HG03520 (cell line): ENCODE data around the gene DOCK1.

Experiments used
- ATAC-seq: cut with Tn5 transposase; IDR thresholded peaks from one replicate; pipeline ENCODE4 v1.9.1; 2021; ENCODE audit warnings: mild to moderate bottlenecking, moderate library complexity; ENCODE audit not compliant: unreplicated experiment

DOCK1 gene

DNA sequence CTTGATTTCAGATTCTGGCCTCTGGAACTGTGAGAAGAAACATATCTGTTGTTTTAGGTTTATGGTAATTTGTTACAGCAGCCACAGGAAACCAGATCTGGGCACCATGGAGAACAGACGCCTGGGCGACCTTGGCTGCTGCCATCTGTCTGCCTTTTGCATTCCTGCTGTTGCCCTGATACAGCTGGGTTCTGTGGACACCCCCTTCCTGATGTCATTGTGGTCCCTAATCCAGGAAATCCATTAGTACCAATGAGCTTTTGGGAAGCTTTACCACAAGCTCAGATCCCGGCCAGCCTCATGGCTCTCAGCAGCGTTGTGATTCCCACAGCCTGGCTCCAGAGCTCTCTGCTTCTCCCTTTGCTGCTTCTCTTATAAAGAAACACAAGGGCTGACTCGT is 469.7 kb downstream of the DOCK1 start:
- no peak for ATAC-seq

DNA sequence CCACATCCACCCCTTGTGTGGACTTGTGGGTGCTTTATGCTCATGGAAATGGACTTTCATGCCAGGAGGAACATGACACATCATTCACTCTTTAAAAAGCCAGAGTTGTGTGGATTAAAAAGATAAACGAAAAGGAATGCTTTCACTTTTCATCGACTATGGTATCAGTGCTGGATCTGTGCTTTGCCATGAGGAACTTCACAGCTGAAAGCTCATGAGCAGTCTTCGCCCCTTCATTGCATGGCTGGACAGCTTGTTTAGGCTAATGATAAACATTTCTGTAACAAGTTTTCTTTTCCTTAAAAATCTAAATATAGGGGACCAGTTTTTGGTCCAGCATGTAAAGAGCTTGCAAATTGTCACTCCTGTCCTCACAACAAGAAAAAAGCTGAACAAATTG is 470.2 kb downstream of the DOCK1 start:
- ATAC-seq, result no peak

DNA sequence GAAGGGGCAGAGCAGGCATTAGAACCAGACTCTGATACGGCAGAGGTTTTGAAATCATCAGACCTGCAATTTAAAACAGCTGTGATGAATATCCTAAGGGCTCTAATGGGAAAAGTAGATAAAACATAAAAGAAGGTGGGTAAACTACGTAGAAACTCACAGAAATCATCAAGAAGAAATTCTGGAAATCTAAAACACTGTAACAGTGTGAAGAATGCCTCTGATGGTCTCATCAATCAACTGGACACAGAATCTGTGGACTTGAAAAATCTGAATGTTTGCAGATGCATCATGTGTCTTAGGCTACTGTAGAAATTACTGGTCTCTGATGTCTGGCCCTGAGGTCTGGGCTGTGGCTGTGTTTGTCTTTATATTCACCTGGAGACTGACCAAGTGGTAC is 470.8 kb downstream of the DOCK1 start:
- no peak for ATAC-seq

DNA sequence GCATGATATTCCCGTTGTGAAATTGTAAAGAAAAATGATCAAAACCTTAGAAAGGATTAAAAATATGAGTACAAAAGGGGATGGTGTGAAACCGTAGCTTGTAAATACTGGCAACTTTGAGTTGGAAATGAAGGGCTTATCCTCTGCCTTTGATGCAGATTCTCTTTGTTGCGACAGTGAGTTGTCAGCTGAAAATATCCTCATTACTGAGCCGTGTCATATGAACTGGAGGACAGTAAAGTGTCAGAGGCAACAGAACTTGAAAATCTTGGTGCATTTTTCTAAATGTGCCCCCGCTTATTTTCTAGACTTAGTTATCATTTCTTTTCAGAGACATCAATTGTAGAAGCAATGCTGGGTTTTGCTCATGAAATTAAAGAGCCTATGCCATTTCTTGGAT is 473.4 kb downstream of the DOCK1 start:
- ATAC-seq, result no peak

DNA sequence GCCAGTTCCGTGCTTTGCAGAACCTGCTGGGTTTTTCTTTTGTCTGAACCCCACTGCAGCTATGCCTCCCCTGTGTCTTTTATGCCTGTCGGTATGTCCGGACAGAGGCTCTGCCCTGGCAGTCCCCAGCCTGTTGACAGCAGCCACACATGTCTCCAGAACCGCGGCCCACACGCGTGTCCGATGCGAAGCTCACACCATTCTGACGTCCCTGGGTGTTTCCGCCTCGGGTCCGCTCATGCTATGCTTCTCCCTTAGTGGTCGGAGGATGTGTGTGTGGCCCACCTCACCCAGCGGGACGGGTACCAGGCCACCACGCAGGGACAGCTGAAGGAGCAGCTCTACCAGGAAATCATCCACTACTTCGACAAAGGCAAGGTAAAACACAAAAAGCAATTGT is 479.3 kb downstream of the DOCK1 start:
- ATAC-seq, result no peak

DNA sequence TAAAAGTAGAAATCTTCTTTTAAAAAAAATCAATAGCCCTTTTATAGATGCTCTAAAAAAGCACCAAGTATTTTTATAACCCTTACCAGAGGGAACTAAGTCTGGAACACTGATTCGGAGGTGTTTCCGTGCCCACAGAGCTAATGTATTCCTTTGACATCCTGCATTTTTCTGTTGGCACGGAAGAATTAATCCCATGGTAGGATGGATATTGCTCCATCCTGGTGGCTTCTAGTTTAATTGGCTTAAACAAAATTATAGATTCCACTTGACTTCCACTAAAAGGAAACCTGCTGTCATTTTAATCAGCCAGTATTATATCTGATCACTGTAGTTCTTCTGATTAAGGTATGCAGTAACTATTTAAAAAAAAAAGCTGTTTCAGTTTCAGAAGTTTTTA is 479.8 kb downstream of the DOCK1 start:
- no peak for ATAC-seq

DNA sequence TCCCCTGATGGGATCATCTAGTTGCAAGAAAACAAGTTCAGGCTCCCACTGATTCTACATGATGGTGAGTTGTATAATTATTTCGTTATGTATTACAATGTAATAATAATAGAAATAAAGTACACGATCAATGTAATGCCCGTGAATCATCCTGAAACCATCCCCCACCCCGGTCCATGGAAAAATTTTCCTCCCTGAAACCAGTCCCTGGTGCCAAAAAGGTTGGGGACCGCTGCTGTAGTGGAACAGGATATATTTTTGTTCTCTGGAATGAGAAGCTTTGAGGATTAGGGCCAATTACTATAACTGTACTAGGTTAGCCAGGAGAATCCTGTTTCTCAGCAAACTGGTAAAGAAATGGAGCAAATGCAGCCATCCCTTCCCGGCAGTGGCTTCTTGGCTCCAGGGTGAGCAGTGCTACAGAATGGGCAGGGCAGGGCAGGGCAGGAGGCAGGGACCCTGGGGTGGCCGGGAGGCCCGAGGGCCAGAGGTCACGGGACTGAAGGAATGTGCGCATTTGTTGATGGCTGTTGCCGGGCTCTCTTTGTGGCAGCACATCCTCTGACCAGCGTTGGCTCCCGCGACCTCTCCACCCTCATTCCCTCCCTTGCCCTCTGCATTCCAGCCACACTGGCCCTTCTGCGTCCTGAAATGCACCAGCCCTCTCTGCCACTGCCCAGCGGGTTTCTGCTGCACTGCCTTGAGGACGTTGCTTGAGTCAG is 481.5 kb downstream of the DOCK1 start:
- no peak for ATAC-seq

DNA sequence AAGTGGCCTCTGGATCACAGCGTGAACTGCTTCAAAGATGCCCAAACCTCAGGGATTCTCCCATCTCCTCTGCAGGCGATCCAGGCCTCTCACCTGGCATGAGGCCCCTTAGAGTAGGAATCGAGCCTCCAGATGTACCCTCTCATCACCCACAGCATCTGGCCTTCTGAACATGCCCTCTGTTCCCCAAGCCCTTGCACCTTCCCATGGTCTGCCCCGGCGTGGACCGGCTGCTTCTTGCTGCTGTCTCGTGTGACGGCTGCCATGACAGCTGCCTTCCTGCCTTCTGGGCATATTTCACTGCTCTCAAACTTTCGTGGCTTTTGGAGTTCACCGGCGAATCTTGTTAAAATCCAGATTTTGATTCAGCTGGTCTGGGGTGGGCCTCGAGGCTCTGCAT is 486.6 kb downstream of the DOCK1 start:
- ATAC-seq, result no peak

DNA sequence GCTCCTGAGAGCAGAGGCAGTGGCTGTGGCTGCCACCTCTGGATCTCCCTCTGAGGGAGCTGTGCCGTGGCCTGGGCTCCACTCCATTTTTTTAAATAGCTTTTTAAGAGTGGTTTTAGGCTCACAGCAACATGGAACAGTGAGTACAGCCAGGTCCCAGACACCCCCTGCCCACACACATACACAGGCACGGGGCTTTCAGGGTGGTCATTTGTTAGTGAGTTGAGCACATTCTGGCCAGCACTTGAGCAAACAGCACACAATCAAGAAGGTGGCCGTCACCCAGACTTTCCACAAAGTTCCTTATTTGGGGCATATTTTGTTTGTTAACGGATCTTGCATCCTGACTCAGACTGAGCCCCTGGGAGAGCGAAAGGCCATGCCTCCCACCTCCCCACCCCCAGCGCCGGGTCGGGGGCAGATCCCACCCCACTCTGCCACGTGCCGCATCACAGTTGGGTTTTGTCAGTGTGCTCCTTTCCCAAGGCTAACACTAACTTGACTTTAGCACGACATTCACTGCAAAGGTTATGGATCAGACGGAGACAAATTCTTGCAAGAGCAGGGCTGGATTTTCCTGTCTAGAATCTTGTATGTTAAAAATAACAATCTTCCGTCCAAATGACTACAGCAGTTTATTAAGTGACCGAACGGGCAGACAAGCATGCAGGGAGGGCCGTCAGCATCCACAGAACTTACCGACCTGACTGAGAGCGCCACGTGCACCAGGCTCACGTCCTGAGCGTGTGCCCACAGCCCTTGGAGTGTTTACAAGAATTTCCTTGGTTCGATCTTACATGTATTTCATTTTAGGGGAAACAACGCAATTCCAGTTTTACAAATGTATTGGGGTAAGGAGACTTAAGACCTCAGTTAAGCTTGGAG is 487.4 kb downstream of the DOCK1 start:
- no peak for ATAC-seq

DNA sequence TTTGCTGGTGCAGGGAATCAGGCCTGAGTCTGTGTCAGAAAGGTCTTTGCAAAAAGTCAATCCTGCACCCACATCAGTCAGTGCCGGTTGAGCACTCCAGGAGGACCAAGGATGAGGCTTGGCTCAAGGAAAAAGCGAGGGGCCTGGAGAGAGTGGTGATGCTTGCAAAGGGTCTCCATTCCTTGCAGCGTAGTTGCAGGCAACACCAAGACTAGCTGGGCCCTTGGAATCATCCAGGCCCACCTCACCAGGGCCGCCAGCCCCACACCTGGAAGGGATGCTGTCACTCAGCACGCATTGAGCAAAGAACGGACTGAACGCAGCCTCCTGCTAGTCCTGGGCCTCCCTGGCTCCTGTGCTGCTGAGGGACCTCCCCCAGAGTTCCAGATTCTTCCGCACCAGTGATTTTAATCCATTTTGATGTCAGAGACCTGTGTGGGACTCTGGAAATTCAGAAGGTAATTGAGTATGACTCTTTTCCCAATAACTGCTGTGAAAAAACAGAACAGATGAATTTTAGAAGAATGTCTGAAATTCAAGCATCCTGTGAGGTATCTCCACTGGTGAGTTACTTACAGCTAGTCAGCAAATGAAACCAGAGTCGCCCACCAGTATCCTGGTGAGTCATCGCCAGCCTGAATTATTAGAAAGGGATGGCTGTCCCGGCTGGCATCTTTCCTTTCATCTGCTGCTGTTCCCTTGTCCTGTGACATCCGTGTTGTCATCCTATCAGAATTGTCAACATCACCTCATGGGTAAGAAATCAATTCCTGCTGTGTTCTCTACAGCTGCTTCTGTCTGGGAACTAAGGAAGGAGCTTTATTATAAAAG is 493.1 kb downstream of the DOCK1 start:
- no peak for ATAC-seq

DNA sequence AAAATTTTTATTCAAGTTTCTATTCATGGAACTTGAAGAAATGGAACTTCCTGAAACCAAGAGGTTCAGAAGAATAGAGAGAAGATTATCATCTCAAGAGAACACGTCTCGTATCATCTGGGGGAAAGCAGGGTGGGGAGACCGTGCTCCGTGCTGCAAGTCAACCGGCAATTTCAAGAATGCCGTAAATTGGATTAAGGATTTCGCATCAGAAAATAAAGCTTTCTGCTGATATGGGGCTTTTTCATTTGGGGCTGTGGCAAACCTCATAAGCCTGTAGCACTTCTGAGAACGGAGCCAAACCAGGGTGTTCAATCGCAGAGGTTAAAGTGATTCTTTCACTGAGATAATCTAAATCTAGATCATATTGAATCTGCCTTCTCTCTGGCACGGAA is 493.7 kb downstream of the DOCK1 start:
- ATAC-seq, result no peak

DNA sequence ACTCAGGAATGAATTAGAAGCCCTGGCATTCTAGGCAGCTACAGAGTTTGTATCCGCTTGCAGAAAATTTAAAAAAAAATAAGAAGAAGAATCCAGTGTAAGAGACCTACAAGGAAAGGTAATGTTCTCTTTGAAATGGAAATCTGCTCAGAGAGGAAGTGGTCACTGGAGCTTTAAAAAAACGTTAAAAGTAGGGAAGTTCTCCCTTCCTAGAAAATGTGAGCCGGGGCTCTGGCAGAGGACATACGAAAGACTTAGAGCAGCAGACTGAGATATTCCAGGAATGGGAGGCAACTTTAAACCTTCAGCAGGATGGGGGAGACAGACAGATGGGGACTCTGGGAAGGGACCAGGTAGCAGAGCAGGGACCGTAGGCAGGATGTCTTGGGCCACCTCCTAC is 494.4 kb downstream of the DOCK1 start:
- no peak for ATAC-seq

DNA sequence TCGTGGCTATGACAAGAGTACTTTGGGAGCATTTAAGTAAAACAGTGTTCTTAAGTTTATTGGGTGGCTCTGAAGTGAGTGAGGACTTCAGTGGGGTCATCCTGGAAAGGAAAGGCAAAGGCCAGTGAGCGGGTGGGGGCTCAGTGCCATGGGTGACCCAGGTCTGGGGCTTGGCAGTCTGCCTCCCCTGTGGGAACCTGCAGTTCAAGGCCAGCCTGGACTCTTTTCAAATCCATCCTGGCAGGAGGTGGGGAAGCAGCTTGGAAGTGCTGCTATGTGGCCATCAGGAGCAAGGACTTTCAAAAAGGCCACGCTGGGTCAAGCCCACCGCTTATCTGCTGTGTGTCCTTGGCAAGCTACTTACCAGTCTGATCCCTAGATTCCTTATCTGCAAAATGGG is 495.0 kb downstream of the DOCK1 start:
- ATAC-seq, result no peak

DNA sequence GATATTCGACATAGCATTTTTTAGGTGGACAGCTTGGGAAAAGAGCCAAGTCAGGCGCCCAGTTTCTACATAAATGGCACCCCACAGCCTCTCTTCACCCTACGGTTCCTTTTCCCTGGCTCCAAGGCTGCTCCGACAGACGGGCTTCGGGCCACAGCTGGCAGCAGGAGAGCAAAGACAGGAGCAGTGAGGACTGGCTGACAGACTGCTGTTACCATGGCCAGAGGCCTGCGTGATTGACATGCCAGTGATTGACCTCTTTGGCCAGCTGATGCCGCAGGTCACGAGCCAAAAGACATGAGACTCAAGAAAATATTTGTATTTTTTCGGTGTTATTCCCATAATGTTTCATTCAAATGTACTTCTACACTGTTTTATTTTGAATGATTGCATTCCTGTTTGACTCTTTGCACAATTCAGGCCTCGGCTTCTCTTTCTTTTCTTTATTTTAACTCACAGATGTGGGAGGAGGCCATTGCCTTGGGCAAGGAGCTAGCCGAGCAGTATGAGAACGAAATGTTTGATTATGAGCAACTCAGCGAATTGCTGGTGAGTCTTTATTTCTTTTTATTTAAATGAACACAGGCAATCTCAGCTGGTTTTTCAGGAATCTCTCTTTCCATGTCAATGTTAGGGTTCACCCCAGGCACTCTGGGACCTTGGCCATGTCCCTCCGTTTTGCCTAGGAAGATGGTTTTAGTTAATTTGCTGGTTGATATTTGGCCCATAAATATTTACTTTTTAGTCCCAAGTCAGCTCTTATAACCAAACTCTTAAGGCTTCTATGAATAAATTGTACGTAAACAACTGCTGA is 497.6 kb downstream of the DOCK1 start:
- no peak for ATAC-seq

DNA sequence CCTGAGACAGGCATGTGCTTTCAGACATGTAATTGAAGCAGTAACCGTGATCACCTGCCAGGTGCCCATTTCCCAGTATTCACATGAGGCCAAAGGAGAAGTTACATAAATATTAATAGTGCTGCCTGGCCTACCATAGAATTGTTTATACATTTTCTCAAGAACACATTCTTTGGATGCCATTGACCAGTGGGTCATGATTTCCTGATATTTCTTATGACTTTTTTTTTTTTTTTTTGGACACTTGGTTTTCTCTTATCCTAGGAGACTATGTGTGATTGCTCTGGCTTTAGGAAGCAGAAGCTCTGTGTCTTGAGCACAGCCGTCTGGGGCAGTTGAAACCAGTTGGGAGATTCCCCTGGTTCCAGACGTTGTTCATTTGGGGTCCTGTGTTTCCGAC is 500.0 kb downstream of the DOCK1 start:
- no peak for ATAC-seq

DNA sequence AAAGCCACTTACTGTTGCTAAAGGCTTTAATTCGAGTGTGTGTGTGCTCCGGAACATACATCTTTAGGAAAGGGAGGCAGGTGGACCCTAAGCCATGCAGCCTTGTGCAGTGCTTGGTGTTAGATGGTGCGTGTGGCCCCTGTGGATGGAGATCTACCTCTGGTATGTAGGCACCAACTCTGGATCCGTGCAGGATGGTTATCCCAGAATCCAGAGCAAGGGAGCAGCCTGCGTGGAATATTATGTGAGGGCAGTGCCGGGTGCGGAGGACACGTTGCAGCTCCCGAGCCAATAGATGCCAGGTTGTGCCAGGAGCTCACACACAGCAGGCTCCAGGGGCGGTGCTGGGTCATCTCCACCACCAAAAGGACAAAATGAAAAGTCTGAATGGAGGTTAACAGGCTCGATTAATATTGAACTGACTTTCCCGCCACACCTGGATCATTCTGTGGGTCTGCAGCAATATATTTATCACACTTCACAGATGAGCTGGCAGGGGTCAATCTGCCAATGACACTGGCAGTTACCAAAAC is 500.9 kb downstream of the DOCK1 start:
- no peak for ATAC-seq

DNA sequence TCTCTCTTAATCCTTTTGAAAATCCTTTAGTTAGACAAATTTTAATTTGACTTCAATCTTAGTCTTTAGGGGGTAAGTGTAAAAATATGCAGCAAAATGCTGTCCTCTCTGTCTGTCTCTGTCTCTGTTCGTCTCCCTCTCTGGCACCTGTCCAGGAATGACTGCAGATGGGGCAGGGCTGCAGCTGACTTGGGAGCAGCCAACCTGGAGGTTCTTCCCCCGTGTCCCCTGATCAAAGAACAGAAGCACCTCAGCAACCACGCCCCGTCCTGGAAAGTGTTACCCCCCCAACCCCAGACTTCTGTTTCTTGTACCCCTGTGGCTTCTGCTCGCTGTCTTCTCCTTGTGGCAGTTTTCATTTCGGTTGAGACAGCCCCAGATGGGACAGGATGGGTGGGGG is 502.3 kb downstream of the DOCK1 start:
- no peak for ATAC-seq

DNA sequence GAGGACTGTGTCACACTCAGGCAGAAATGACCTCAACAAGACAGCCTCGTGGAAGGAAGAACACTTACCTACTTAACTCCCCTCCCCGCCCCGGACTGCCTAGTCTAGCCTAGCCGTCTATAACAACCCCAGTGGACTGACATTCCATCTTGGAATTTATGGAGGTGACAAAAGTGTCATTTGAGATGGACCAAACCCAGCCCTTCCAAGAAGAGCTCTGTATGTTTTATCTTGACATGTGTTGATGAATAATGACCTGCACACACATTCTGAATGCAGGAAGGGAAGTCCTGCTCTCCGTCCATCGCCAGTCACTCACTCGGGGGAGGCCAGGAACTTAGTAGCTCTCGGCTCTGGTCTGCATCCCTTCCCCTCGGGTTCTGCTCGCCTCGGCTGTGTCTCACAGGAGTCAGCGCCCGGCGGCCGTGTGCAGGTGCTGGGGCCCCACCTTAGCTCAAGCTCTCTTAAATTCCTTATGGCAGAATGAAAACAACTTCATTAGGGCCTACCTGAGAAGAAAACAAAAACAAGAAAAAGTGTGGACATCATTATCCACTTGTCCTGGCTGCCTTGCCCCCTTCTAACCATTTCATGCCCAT is 503.0 kb downstream of the DOCK1 start:
- ATAC-seq, result no peak

DNA sequence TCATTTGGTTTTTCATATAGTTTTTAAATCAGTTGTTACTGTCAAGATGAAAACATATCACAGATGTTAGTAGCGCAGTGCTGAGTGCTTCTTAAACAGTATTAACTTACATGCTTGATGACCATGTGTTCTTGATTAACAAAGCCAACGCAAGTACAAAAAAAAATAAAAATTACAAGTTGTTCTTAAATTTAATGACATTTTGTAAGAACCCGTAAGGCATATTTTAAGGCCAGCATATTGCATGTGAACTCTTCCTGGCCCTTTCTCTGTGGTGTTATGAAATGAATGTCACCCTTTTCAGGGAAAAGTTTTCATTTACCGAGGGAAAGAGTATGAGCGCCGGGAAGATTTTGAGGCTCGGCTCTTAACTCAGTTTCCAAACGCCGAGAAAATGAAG is 503.5 kb downstream of the DOCK1 start:
- ATAC-seq, result no peak

DNA sequence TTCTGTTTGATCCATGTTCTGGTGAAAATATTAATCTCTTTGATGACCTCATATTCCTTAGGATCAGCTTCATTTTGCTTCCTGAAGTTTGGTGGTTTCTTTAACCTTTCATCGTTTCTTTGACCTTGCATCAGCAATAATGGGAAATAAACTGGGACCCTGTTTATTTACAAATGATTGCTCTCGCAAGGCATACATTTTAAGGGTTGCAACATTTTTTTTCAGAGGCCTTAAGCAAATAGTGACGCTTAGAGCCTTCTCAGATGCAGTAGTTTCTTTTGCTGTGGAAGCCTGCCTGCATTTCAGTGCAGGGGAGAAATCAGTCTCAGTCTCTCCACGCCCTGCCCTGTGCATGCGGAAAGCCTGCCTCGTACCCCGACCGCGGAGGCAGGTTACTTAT is 504.8 kb downstream of the DOCK1 start:
- no peak for ATAC-seq
